ENCODE measurements around the gene PPP1R12C.
"Not testable (repeated sequence)": the region's sequence is repeated elsewhere in the genome, so short reads cannot be mapped to it uniquely, and the experiment has no call there.

The PPP1R12C gene

GRCh38 chr19:55070466-55071128 lies 46.8 kb downstream of the PPP1R12C start:
- DNase-seq = no peak

- no peak for DNase-seq
Observed at GRCh38 chr19:55069865-55070197, 47.6 kb downstream of the PPP1R12C start.

- no peak for DNase-seq
Observed at GRCh38 chr19:55068950-55069864, 48.2 kb downstream of the PPP1R12C start.

- no peak for DNase-seq
Observed at GRCh38 chr19:55067869-55068268, 49.6 kb downstream of the PPP1R12C start.

- DNase-seq = no peak
Observed at GRCh38 chr19:55066107-55066709, 51.2 kb downstream of the PPP1R12C start.

GRCh38 chr19:55065516-55065915 lies 51.9 kb downstream of the PPP1R12C start:
- not testable (repeated sequence) for DNase-seq

GRCh38 chr19:55063492-55063843 lies 54.0 kb downstream of the PPP1R12C start:
- no peak for DNase-seq

- DNase-seq = peak; percentile 94
Observed at GRCh38 chr19:55062735-55063491, 54.5 kb downstream of the PPP1R12C start, which contains the start of gene RDH13. RDH13 (minus strand) TSS chr19:55063148; CDS start chr19:55063032, 116 bp downstream.

GRCh38 chr19:55060287-55060686 lies 57.1 kb downstream of the PPP1R12C start:
- DNase-seq = not testable (repeated sequence)

- no peak for DNase-seq
Observed at GRCh38 chr19:55058781-55059610, 58.4 kb downstream of the PPP1R12C start.

- no peak for DNase-seq
Observed at GRCh38 chr19:55056827-55057226, 60.6 kb downstream of the PPP1R12C start.

GRCh38 chr19:55053735-55054134 lies 63.7 kb downstream of the PPP1R12C start:
- no peak for DNase-seq

- no peak for DNase-seq
Observed at GRCh38 chr19:55050749-55051532, 66.5 kb downstream of the PPP1R12C start.

GRCh38 chr19:55048446-55048845 lies 69.0 kb downstream of the PPP1R12C start:
- DNase-seq = no peak

GRCh38 chr19:55047951-55048350 lies 69.5 kb downstream of the PPP1R12C start:
- no peak for DNase-seq

GRCh38 chr19:55046975-55047622 lies 70.3 kb downstream of the PPP1R12C start:
- DNase-seq = no peak

- no peak for DNase-seq
Observed at GRCh38 chr19:55044771-55045716, 72.4 kb downstream of the PPP1R12C start.

GRCh38 chr19:55044286-55044685 lies 73.2 kb downstream of the PPP1R12C start:
- no peak for DNase-seq

- no peak for DNase-seq
Observed at GRCh38 chr19:55042688-55043087, 74.7 kb downstream of the PPP1R12C start.

- DNase-seq = no peak
Observed at GRCh38 chr19:55042344-55042678, 75.1 kb downstream of the PPP1R12C start.
